Central memory CD8-positive, alpha-beta T cell (primary cell): ENCODE data around the gene CDC42BPA.

Source experiments
- ATAC-seq: fragments of 150-1000 bp; cut with Tn5 transposase; replicated peaks from 2 replicates; pipeline ENCODE4 v1.10.0; 2022; ENCODE audit warnings: mild to moderate bottlenecking, moderate FRiP score, moderate number of reproducible peaks; ENCODE audit not compliant: poor library complexity, severe bottlenecking; ENCODE audit errors: extremely low read depth
- DNase-seq, 2 donors: peaks; one replicate each; pipeline ENCODE4 v3.0.0; 2021; ENCODE audit warnings: low spot score in 2 of 2
- H3K27ac Mint-ChIP-seq: one replicate; pipeline ENCODE4 v1.8.0; 2022; ENCODE audit warnings: low read depth, mild to moderate bottlenecking, moderate library complexity, mixed read lengths
- H3K27me3 Mint-ChIP-seq: one replicate; pipeline ENCODE4 v1.8.0; 2022; ENCODE audit warnings: mixed read lengths
- H3K36me3 Mint-ChIP-seq: one replicate; pipeline ENCODE4 v1.8.0; 2022; ENCODE audit warnings: mild to moderate bottlenecking, moderate library complexity, mixed read lengths; ENCODE audit not compliant: insufficient read depth
- H3K4me1 Mint-ChIP-seq: one replicate; pipeline ENCODE4 v1.8.0; 2022; ENCODE audit warnings: mixed read lengths
- H3K4me3 Mint-ChIP-seq: one replicate; pipeline ENCODE4 v1.8.0; 2022; ENCODE audit warnings: mild to moderate bottlenecking, moderate library complexity, mixed read lengths
- H3K9me3 Mint-ChIP-seq: one replicate; pipeline ENCODE4 v1.8.0; 2022; ENCODE audit warnings: mixed read lengths

Gene CDC42BPA

DNA sequence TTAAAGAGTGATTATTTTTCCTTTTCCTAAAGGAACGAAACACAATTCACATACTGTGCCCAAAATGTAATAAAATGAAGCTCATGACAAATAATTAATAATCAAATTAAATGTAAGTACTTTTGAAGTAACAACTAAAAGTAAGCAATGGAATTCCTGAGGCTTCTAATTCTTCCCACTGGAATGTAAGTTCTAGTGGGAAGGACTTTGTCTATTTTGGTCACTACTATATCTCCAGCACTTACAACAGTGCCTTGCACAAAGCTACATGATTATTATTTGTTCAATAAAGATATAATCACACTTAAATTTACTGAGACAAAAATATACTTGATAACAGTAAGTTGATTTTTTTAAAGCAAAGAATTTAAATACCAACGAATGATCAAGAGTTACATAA, 249.4 kb downstream of the CDC42BPA start:
- no peak overlapping the region for H3K27ac Mint-ChIP-seq
- DNase-seq, result no peak
- no peak for ATAC-seq
- no peaks in the 10 kb centered on the region for H3K36me3 Mint-ChIP-seq
- H3K9me3 Mint-ChIP-seq, result no peaks in the 10 kb centered on the region
- H3K4me1 Mint-ChIP-seq, result no peaks in the 10 kb centered on the region
- no peak overlapping the region for H3K4me3 Mint-ChIP-seq
- peaks cover 33% of the 10 kb centered on the region for H3K27me3 Mint-ChIP-seq

DNA sequence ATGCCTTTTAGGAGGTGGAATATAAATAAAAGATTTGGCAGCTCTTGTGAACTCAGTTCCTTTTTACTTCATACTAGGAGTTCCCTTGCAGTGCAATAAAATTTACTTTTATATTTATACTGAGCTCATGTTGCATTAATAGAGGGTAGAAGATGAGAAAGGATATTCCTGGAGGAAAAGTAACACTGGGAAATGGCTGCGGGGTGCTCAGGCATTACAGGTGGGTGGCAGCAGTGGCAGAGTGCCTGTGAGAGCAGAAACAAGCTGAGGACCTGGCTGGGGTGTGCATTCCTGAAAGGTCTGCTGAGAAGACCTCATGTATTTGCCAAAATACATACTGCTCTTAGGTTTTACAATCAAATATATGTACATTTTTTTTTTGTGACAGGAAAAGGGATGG, 251.3 kb downstream of the CDC42BPA start:
- no peak overlapping the region for H3K27ac Mint-ChIP-seq
- DNase-seq, result no peak
- H3K27me3 Mint-ChIP-seq, result peaks cover 39% of the 10 kb centered on the region
- ATAC-seq, result no peak
- no peaks in the 10 kb centered on the region for H3K9me3 Mint-ChIP-seq
- H3K36me3 Mint-ChIP-seq, result no peaks in the 10 kb centered on the region
- H3K4me3 Mint-ChIP-seq, result no peak overlapping the region
- H3K4me1 Mint-ChIP-seq, result no peaks in the 10 kb centered on the region

DNA sequence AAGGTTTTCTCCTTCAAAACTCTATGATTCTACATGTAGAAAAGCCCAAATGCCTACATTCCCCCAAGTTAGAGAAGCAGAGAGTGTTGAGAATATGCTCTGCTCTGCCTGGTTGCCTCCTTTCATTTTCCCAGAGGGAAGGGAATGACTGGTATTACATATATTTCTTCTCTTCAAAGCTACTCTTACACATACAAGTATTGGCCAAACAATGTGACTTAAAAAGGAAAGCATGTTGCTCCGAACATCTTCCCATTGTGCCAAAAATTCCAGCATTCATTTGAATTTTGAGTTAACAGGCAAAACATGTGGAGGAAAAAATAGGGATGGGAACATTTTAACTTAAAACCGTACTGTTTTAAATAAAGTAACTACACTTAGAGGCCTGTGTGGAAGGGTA, 253.0 kb downstream of the CDC42BPA start:
- no peaks in the 10 kb centered on the region for H3K4me1 Mint-ChIP-seq
- no peaks in the 10 kb centered on the region for H3K9me3 Mint-ChIP-seq
- no peaks in the 10 kb centered on the region for H3K36me3 Mint-ChIP-seq
- ATAC-seq (no peak), DNase-seq (no peak)
- H3K4me3 Mint-ChIP-seq, result no peak overlapping the region
- no peak overlapping the region for H3K27ac Mint-ChIP-seq
- H3K27me3 Mint-ChIP-seq, result peaks cover 56% of the 10 kb centered on the region

DNA sequence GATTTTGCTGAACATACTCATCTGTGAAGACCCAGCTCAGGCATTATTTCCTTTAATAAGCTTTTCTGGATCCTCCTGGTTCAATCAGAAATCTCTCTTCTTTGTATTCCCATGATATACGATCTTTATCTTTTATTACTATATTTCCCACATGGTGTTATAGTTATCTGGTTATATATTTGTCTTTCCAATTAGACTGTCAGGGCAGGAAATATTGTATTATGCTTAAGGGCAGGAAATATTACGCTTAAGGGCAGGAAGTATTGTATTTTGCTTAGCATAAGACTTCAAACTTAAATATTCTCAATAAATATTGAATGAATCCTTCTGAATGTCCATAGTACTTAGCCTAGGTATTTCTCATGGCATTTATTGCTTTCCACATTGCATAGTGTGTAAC, 256.0 kb downstream of the CDC42BPA start:
- Mint-ChIP-seq H3K9me3 (no peaks in the 10 kb centered on the region), H3K27ac (no peak overlapping the region), H3K4me3 (no peak overlapping the region), H3K27me3 (peaks cover 52% of the 10 kb centered on the region), H3K36me3 (peaks cover 2% of the 10 kb centered on the region), H3K4me1 (no peaks in the 10 kb centered on the region)
- ATAC-seq, result no peak
- DNase-seq, result no peak

DNA sequence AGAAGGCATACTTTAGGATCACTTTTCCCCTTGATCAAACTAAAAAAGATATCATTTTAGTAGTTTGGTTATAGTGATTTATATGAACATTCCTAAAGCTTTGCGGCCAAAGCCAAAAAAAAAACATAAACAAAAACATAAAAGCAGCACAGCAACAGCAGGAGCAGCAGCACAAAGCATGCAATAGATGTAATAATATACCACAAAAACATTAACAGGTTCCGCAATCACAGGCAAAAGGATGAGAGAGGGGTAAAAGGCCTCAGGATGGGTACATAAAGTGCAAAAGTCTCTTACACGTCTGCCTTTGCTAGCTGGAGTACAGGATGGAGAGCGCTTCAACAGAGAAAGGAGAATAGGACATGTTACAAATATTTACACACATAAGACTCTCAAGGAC, 259.2 kb downstream of the CDC42BPA start:
- Mint-ChIP-seq H3K4me1 (no peaks in the 10 kb centered on the region), H3K9me3 (no peaks in the 10 kb centered on the region), H3K36me3 (peaks cover 2% of the 10 kb centered on the region), H3K4me3 (no peak overlapping the region), H3K27ac (no peak overlapping the region), H3K27me3 (peaks cover 36% of the 10 kb centered on the region)
- no peak for DNase-seq
- no peak for ATAC-seq

DNA sequence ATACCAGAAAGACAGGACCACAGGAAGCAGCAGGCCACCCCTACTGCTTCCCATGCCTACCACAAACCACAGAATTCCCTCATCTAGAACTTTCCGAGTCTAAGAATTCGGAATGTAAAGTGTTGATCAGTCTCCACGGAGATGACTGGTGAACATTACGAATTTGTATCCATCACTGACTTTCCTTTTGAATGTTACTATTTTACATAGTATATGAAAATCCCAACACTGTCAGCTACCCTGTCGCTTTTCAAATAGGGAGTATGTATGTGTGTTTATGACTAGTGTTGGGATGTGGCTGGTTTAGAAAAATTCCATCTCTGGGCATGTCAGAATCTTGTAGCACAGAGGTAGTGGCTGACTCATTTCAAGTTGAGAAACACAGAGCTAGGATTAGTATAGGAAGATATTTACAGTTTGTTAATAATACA, 260.0 kb downstream of the CDC42BPA start:
- H3K27me3 Mint-ChIP-seq, result peaks cover 38% of the 10 kb centered on the region
- no peak for ATAC-seq
- H3K9me3 Mint-ChIP-seq, result no peaks in the 10 kb centered on the region
- H3K4me3 Mint-ChIP-seq, result no peak overlapping the region
- no peak for DNase-seq
- H3K4me1 Mint-ChIP-seq, result no peaks in the 10 kb centered on the region
- H3K27ac Mint-ChIP-seq, result no peak overlapping the region
- H3K36me3 Mint-ChIP-seq, result peaks cover 2% of the 10 kb centered on the region

DNA sequence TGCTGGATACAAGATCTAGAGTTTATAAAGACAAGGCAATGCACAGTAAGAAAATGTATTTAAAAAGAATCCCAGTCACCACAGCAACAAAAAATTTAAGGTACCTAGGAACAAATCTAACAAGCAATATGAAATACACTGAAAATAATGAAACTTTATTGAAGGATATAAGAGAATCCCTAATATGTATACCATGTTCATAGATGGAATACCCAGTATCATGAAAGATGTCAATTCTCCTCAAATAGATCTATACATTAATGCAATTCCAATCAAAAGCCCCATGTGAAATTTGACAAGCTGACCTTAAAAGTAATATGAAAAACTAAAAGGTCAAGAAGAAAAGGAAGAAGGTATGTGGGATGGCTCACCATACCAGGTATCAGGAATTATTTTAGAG, 269.0 kb downstream of the CDC42BPA start:
- H3K36me3 Mint-ChIP-seq, result no peaks in the 10 kb centered on the region
- DNase-seq (no peak), ATAC-seq (no peak)
- H3K27me3 Mint-ChIP-seq, result peaks cover 76% of the 10 kb centered on the region
- H3K27ac Mint-ChIP-seq, result no peak overlapping the region
- H3K4me3 Mint-ChIP-seq, result no peak overlapping the region
- no peaks in the 10 kb centered on the region for H3K4me1 Mint-ChIP-seq
- no peaks in the 10 kb centered on the region for H3K9me3 Mint-ChIP-seq

DNA sequence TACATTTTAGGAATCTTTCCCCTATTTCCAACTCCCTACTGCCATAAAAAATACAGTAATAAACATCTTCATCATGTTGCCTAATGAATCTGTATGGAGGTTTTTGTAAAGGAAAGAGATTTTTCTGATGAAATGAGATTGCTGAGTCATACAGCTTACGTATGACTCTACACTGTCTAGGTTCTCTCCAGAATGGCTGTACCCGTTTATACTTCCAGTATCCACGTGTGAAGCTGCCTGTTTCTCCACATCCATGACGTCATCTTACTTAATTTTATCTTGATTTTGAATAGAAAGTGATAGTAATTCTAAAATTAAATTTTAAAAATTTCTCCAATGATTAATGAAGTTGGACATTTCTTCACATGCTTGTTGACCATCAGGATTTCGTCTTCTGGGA, 274.5 kb downstream of the CDC42BPA start:
- no peaks in the 10 kb centered on the region for H3K9me3 Mint-ChIP-seq
- peaks cover 69% of the 10 kb centered on the region for H3K27me3 Mint-ChIP-seq
- H3K4me3 Mint-ChIP-seq, result no peak overlapping the region
- H3K36me3 Mint-ChIP-seq, result no peaks in the 10 kb centered on the region
- ATAC-seq (no peak), DNase-seq (no peak)
- no peaks in the 10 kb centered on the region for H3K4me1 Mint-ChIP-seq
- no peak overlapping the region for H3K27ac Mint-ChIP-seq

DNA sequence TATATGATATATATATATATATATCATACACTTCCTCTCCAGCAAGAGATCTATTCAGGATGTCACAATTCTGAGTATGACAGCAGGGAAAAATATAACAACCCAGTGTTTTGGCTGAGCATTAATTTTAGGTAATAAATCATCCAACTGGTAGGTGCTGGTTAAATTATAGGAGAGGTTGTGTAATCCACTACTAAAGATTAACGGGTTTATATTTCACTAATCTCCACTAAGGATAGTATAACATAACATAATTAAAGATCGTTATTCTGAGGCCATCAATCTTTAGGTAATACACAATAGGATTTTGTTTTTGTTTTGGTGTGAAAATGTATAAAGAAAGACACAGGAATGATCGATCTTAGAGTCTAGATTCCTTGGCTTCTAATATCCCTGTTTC, 276.0 kb downstream of the CDC42BPA start:
- no peaks in the 10 kb centered on the region for H3K36me3 Mint-ChIP-seq
- H3K27me3 Mint-ChIP-seq, result peaks cover 60% of the 10 kb centered on the region
- no peak overlapping the region for H3K4me3 Mint-ChIP-seq
- H3K27ac Mint-ChIP-seq, result no peak overlapping the region
- H3K4me1 Mint-ChIP-seq, result no peaks in the 10 kb centered on the region
- H3K9me3 Mint-ChIP-seq, result no peaks in the 10 kb centered on the region
- no peak for DNase-seq
- ATAC-seq, result no peak

DNA sequence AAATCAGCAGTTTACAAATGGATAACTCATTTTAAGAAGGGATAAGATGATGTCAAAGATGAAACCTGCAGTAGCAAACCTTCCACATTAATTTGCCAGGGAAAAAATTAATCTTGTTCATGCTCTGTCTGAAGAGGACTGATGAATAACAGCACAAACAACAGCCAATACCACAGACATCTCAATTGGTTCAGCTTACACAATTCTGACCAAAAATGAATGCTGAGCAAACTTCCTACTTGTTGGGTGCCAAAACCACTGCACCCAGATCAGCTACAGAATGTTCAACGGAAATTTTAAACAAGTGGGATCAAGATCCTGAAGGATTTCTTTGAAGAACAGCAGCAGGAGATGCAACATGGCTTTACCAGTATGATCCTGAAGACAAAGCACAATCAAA, 279.9 kb downstream of the CDC42BPA start:
- no peak overlapping the region for H3K4me3 Mint-ChIP-seq
- no peaks in the 10 kb centered on the region for H3K36me3 Mint-ChIP-seq
- H3K4me1 Mint-ChIP-seq, result no peaks in the 10 kb centered on the region
- H3K27ac Mint-ChIP-seq, result no peak overlapping the region
- no peak for DNase-seq
- H3K9me3 Mint-ChIP-seq, result no peaks in the 10 kb centered on the region
- peaks cover 23% of the 10 kb centered on the region for H3K27me3 Mint-ChIP-seq
- ATAC-seq, result no peak

DNA sequence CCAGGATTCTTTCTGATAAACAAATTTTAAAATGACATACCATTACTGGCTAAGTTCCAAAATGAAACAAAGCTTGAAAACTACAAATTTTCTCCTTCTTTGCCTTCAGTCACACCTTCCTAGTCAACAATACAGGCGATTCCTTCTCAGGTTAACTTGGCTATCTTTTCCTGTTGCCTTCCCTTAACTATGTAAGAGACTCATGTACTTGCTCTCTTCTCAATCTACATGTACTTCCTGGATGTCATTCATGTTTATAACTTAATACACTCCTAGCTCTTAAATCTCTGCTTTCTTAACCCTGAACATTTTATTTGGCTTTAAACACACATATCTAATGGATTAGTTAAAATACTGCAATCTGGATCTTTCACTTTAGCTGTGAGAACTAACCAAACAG, 281.2 kb downstream of the CDC42BPA start:
- Mint-ChIP-seq H3K4me1 (no peaks in the 10 kb centered on the region), H3K9me3 (no peaks in the 10 kb centered on the region), H3K4me3 (no peak overlapping the region), H3K36me3 (no peaks in the 10 kb centered on the region), H3K27ac (no peak overlapping the region), H3K27me3 (peaks cover 14% of the 10 kb centered on the region)
- ATAC-seq, result no peak
- DNase-seq, result no peak

DNA sequence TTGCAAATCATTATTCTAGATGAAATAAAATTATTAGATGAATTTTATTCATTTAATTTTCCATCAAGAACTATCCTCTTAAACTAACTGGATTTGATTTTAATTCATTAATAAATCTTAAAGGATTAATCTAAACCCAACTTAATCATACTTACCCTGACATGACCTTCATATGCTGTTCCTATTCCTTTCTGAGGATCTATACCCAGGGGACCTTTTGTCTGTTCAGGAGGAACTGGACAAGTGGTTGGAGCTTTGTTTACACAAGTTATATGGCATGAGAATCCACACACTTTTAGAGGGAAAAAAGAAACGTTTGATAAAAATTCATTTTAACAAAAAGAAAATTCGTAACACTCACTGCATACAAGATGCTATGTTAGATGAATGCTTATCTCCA, 283.0 kb downstream of the CDC42BPA start:
- Mint-ChIP-seq H3K27ac (no peak overlapping the region), H3K9me3 (no peaks in the 10 kb centered on the region), H3K27me3 (no peaks in the 10 kb centered on the region), H3K4me3 (no peak overlapping the region), H3K36me3 (no peaks in the 10 kb centered on the region), H3K4me1 (no peaks in the 10 kb centered on the region)
- DNase-seq (no peak), ATAC-seq (no peak)

DNA sequence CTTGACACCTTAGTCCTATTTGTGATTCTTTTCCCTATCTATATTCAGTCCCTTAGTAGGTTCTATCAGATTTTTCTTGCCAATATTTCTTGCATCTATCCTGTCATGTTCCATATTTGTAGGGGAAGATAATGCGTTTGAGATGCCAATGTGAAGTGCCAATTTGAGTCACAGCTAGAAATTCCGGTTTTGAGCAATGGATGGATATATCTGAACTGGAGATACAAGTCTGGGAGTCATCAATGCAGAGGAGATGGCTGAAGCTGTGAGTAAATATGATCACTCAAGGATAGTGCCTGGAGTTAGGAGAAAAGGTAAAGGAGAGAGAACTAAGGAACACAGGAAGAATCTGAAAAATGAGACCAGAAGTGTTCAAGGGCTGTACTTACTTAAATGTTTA, 284.4 kb downstream of the CDC42BPA start:
- ATAC-seq, result no peak
- Mint-ChIP-seq H3K4me3 (no peak overlapping the region), H3K27me3 (no peaks in the 10 kb centered on the region), H3K36me3 (no peaks in the 10 kb centered on the region), H3K27ac (no peak overlapping the region), H3K9me3 (no peaks in the 10 kb centered on the region), H3K4me1 (no peaks in the 10 kb centered on the region)
- no peak for DNase-seq

DNA sequence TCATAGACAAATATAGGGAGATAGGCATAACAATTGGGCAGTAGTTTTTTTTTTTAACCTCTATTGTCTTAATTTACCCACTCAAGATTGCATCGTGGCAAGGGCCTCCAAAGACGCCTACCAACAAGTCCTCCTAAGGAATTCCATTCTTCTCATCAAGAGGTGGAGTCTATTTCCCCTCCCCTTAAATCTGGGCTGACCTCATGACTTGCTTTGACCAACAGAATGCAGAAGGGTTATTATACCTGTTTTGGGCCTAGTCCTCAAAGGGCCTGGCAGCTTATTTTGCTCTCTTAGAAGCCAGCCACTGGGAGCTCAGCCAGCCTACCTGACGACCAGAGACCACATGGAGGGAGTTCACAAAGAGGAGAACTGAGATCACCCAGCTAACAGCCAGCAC, 285.9 kb downstream of the CDC42BPA start:
- no peaks in the 10 kb centered on the region for H3K4me1 Mint-ChIP-seq
- DNase-seq (no peak), ATAC-seq (no peak)

More for the DNA sequence above, 285.9 kb downstream of the CDC42BPA start:
- H3K36me3 Mint-ChIP-seq, result no peaks in the 10 kb centered on the region
- no peak overlapping the region for H3K27ac Mint-ChIP-seq
- no peak overlapping the region for H3K4me3 Mint-ChIP-seq
- H3K27me3 Mint-ChIP-seq, result no peaks in the 10 kb centered on the region
- H3K9me3 Mint-ChIP-seq, result no peaks in the 10 kb centered on the region
